Muscle of leg (tissue), 11 donors: ENCODE results near the gene LARGE2. TPM values are rescaled to one million over a fixed set of nuclear protein-coding genes. Genes with fewer than 3 reads are reported as not detected.
"Not testable (repeated sequence)": the region's sequence is repeated elsewhere in the genome, so short reads cannot be mapped to it uniquely, and the experiment has no call there.

ENCODE experiments used
- DNase-seq: peaks from one replicate; pipeline ENCODE4 v3.0.0; 2013
- H3K27ac ChIP-seq: one replicate; pipeline ENCODE4 v1.5.1; 2013; ENCODE audit warnings: mild to moderate bottlenecking, low read length, control low read depth
- H3K27me3 ChIP-seq: one replicate; pipeline ENCODE4 v1.6.1; 2013; ENCODE audit warnings: low read length; ENCODE audit not compliant: control insufficient read depth, insufficient read depth
- H3K36me3 ChIP-seq: one replicate; pipeline ENCODE4 v1.6.1; 2013; ENCODE audit warnings: low read length; ENCODE audit not compliant: control insufficient read depth, insufficient read depth
- H3K4me1 ChIP-seq: one replicate; pipeline ENCODE4 v1.6.1; 2013; ENCODE audit warnings: low read length; ENCODE audit not compliant: control insufficient read depth, insufficient read depth
- H3K4me3 ChIP-seq: one replicate; pipeline ENCODE4 v1.5.1; 2013; ENCODE audit warnings: low read length, control low read depth
- H3K9me3 ChIP-seq: replicated peaks from 2 replicates; pipeline ENCODE4 v1.6.1; 2013; ENCODE audit warnings: low read depth, low read length; ENCODE audit not compliant: control insufficient read depth
- WGBS: methylation state at CpG from one replicate; pipeline ENCODE4 v1.1.5; 2013; ENCODE audit warnings: missing lambda C conversion rate; ENCODE audit not compliant: insufficient coverage; 5-methylcytosine and 5-hydroxymethylcytosine counted together
- polyA plus RNA-seq, 8 donors: library from polyadenylated mRNA; unstranded; fragments of 120-200 nt; gene quantifications; one replicate each; pipeline versions ENCODE4 v1.2.1 to v1.2.3, GENCODE V29; 2013; ENCODE audit warnings: inconsistent platforms in 1 of 8, low replicate concordance in 1 of 8; ENCODE audit not compliant: insufficient read length in 8 of 8, insufficient read depth in 1 of 8
- total RNA-seq: library from RNA; stranded (reverse); fragments of 120-200 nt; gene quantifications from one replicate; pipeline ENCODE4 v1.2.4, GENCODE V29; 2013

Gene LARGE2
- total and polyA plus RNA-seq, 9 donors, result 0.24 to 4.4 (median 0.67) TPM

- H3K9me3 ChIP-seq, result no peaks in the 10 kb centered on the region
- H3K36me3 ChIP-seq, result no peaks in the 10 kb centered on the region
- no peak for DNase-seq
- H3K4me1 ChIP-seq, result peaks cover 60% of the 10 kb centered on the region
- 90% methylated on average over 5 of the region's 8 CpGs for WGBS
- H3K27me3 ChIP-seq, result peaks cover 7% of the 10 kb centered on the region
- H3K4me3 ChIP-seq, result peak overlapping the region; percentile 17
- H3K27ac ChIP-seq, result peak overlapping the region; percentile 85
Measured at GRCh38 chr11:45895553-45896259, 26.8 kb upstream of the LARGE2 start.

DNA sequence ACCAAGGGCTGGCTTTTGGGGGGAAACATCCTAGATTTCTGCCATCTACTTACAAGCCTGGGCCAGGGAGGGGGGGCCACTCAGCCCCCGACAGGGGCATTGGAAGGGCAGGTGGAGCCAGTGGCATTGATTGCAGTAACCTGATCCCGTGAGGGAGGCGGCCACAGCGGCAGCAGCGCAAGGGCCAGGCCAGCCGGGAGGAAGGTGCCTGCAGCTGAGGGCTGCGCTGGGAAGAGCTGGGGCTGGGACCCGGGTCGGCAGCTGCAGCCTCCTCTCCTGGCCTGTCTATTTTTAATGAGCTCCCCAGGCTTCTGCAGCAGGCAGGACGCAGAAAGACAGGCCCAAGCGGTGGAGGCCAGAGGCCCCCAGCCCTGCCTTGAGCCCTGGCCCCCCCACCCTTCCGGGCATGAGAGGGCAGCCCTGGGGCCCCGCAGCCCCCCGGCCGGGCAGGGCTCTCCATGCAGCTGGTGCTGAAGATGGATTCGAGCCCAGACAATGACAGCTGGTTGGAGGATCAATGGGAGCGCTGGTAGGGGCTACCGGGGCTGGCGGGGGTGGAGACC, 26.0 kb upstream of the LARGE2 start:
- DNase-seq, result peak; percentile 83
- Histone ChIP-seq H3K27me3 (peaks cover 10% of the 10 kb centered on the region), H3K27ac (peak overlapping the region; percentile 85), H3K36me3 (peaks cover 1% of the 10 kb centered on the region), H3K4me3 (peak overlapping the region; percentile 17), H3K4me1 (peaks cover 67% of the 10 kb centered on the region), H3K9me3 (no peaks in the 10 kb centered on the region)
- WGBS, result 3% methylated on average over 15 of the region's 19 CpGs

GRCh38 chr11:45897556-45897955, 24.9 kb upstream of the LARGE2 start:
- H3K27ac ChIP-seq, result peak overlapping the region; percentile 81
- no peak for DNase-seq
- peaks cover 10% of the 10 kb centered on the region for H3K27me3 ChIP-seq
- no peaks in the 10 kb centered on the region for H3K9me3 ChIP-seq
- peaks cover 73% of the 10 kb centered on the region for H3K4me1 ChIP-seq
- no peak overlapping the region for H3K4me3 ChIP-seq
- WGBS, result 87% methylated on average over 3 of the region's 6 CpGs
- H3K36me3 ChIP-seq, result peaks cover 11% of the 10 kb centered on the region

GRCh38 chr11:45899086-45899447, 23.4 kb upstream of the LARGE2 start:
- Histone ChIP-seq H3K36me3 (peaks cover 26% of the 10 kb centered on the region), H3K9me3 (no peaks in the 10 kb centered on the region), H3K4me3 (peak overlapping the region; percentile 34), H3K27me3 (peaks cover 10% of the 10 kb centered on the region), H3K4me1 (peaks cover 73% of the 10 kb centered on the region), H3K27ac (peak overlapping the region; percentile 80)
- no peak for DNase-seq
- 0% methylated on average over 2 of the region's 3 CpGs for WGBS

- Histone ChIP-seq H3K4me3 (peak overlapping the region; percentile 34), H3K4me1 (peaks cover 67% of the 10 kb centered on the region), H3K27me3 (peaks cover 10% of the 10 kb centered on the region), H3K9me3 (no peaks in the 10 kb centered on the region), H3K27ac (peak overlapping the region; percentile 80), H3K36me3 (peaks cover 30% of the 10 kb centered on the region)
- WGBS, result under 1% methylated on average over 44 of the region's 62 CpGs
- DNase-seq, result peak; percentile 96
Measured at GRCh38 chr11:45899448-45900174, 22.8 kb upstream of the LARGE2 start.

DNA sequence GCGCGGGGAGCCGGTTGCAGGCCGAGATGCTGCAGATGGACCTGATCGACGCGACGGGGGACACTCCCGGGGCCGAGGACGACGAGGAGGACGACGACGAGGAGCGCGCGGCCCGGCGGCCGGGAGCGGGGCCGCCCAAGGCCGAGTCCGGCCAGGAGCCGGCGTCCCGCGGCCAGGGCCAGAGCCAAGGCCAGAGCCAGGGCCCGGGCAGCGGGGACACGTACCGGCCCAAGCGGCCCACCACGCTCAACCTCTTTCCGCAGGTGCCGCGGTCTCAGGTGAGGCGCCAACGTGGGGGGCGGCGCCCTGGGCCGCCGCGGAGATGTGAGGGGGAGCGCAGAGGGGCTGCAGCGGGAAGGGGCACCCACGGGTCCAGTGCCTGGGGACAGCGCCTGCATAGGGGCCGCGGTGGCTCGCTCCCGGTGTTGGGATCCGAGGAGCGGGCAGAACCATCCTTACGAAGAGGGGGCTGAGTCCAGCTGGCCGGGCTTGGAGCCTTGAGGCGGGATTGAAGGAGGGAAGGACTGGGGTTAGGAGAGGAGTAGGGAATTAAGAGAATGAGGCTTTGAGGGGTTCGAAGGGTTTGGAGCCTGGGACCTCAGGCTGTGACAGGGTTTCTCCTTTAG, 22.2 kb upstream of the LARGE2 start:
- WGBS, result under 1% methylated on average over 29 of the region's 59 CpGs
- DNase-seq, H3K9me3 ChIP-seq, H3K27me3 ChIP-seq: not testable (repeated sequence)
- Histone ChIP-seq H3K4me1 (peaks cover 61% of the 10 kb centered on the region), H3K27ac (peak overlapping the region; percentile 42), H3K4me3 (peak overlapping the region; percentile 62), H3K36me3 (peaks cover 37% of the 10 kb centered on the region)

- H3K9me3 ChIP-seq, result no peaks in the 10 kb centered on the region
- WGBS, result 19% methylated on average over 7 of the region's 8 CpGs
- H3K4me3 ChIP-seq, result peak overlapping the region; percentile 62
- peak; percentile 50 for DNase-seq
- peaks cover 53% of the 10 kb centered on the region for H3K4me1 ChIP-seq
- H3K27ac ChIP-seq, result peak overlapping the region; percentile 42
- H3K36me3 ChIP-seq, result peaks cover 40% of the 10 kb centered on the region
- H3K27me3 ChIP-seq, result peaks cover 10% of the 10 kb centered on the region
Measured at GRCh38 chr11:45900916-45901617, 21.4 kb upstream of the LARGE2 start.

DNA sequence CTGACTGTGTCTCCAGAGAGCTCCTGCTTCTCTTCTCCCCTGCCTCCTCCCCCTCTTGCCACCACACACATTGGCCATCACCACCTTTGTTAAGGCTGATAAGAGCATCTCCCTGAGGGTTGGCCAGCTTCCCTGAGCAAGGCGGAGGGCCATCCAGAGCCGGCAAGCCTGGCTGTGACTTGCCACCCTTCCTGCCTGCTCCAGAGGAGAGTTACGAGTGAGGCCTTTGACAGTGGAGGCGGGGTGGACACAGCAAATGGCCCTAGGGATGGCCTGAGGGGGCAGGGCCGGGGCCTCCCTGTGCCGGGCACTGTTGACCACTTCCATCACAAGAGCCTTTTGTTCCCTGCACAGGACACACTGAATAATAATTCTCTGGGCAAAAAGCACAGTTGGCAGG, 20.8 kb upstream of the LARGE2 start:
- Histone ChIP-seq H3K4me1 (peaks cover 47% of the 10 kb centered on the region), H3K27ac (no peak overlapping the region), H3K9me3 (no peaks in the 10 kb centered on the region), H3K4me3 (no peak overlapping the region), H3K36me3 (peaks cover 45% of the 10 kb centered on the region), H3K27me3 (peaks cover 10% of the 10 kb centered on the region)
- no peak for DNase-seq
- 57% methylated on average over 4 of the region's 6 CpGs for WGBS

- peaks cover 46% of the 10 kb centered on the region for H3K4me1 ChIP-seq
- H3K36me3 ChIP-seq, result peaks cover 51% of the 10 kb centered on the region
- no peak overlapping the region for H3K27ac ChIP-seq
- H3K4me3 ChIP-seq, result no peak overlapping the region
- no peaks in the 10 kb centered on the region for H3K9me3 ChIP-seq
- DNase-seq, result no peak
- WGBS, result 87% methylated on average over 53 of the region's 56 CpGs
- H3K27me3 ChIP-seq, result peaks cover 7% of the 10 kb centered on the region
Measured at GRCh38 chr11:45902452-45903380, 19.7 kb upstream of the LARGE2 start.
